ENCODE measurements around the gene MMP20.

The MMP20 gene, protein sequence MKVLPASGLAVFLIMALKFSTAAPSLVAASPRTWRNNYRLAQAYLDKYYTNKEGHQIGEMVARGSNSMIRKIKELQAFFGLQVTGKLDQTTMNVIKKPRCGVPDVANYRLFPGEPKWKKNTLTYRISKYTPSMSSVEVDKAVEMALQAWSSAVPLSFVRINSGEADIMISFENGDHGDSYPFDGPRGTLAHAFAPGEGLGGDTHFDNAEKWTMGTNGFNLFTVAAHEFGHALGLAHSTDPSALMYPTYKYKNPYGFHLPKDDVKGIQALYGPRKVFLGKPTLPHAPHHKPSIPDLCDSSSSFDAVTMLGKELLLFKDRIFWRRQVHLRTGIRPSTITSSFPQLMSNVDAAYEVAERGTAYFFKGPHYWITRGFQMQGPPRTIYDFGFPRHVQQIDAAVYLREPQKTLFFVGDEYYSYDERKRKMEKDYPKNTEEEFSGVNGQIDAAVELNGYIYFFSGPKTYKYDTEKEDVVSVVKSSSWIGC

GRCh38 chr11:102625177-102625576 is at the start of gene MMP20:
MMP20 (minus strand) TSS chr11:102625332; CDS start chr11:102625319, 13 bp downstream.
- TF ChIP-seq, protein P1, sequence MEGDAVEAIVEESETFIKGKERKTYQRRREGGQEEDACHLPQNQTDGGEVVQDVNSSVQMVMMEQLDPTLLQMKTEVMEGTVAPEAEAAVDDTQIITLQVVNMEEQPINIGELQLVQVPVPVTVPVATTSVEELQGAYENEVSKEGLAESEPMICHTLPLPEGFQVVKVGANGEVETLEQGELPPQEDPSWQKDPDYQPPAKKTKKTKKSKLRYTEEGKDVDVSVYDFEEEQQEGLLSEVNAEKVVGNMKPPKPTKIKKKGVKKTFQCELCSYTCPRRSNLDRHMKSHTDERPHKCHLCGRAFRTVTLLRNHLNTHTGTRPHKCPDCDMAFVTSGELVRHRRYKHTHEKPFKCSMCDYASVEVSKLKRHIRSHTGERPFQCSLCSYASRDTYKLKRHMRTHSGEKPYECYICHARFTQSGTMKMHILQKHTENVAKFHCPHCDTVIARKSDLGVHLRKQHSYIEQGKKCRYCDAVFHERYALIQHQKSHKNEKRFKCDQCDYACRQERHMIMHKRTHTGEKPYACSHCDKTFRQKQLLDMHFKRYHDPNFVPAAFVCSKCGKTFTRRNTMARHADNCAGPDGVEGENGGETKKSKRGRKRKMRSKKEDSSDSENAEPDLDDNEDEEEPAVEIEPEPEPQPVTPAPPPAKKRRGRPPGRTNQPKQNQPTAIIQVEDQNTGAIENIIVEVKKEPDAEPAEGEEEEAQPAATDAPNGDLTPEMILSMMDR (conservative IDR thresholded peaks at IDR 0.05; ENCODE audit: low read length) = no peak
- DNase-seq (ENCODE audit: low read depth) = no peak
- H3K4me3 ChIP-seq (ENCODE audit: low read length) = no peak within 1 kb of the TSS

GRCh38 chr11:102669664-102670063 is 44.5 kb upstream of the MMP20 start:
- peak; percentile 32 for DNase-seq (ENCODE audit: low read depth)
- TF ChIP-seq, protein P1 (conservative IDR thresholded peaks at IDR 0.05; ENCODE audit: low read length) = no peak

GRCh38 chr11:102666331-102666957 is 41.3 kb upstream of the MMP20 start:
- DNase-seq (ENCODE audit: low read depth) = peak; percentile 55
- no peak overlapping the region for H3K4me3 ChIP-seq (ENCODE audit: low read length)
- TF ChIP-seq, protein P1 (conservative IDR thresholded peaks at IDR 0.05; ENCODE audit: low read length) = peak; percentile 96

More at GRCh38 chr11:102669664-102670063, 44.5 kb upstream of the MMP20 start:
- H3K4me3 ChIP-seq (ENCODE audit: low read length) = no peak overlapping the region

GRCh38 chr11:102664001-102664752 is 39.0 kb upstream of the MMP20 start:
- DNase-seq (ENCODE audit: low read depth) = no peak
- TF ChIP-seq, protein P1 (conservative IDR thresholded peaks at IDR 0.05; ENCODE audit: low read length) = peak; percentile 36
- H3K4me3 ChIP-seq (ENCODE audit: low read length) = no peak overlapping the region

- no peak overlapping the region for H3K4me3 ChIP-seq (ENCODE audit: low read length)
- no peak for DNase-seq (ENCODE audit: low read depth)
- TF ChIP-seq, protein P1 (conservative IDR thresholded peaks at IDR 0.05; ENCODE audit: low read length) = no peak
Observed at GRCh38 chr11:102662607-102663006, 37.5 kb upstream of the MMP20 start.

GRCh38 chr11:102661040-102661439 is 35.9 kb upstream of the MMP20 start:
- TF ChIP-seq, protein P1 (conservative IDR thresholded peaks at IDR 0.05; ENCODE audit: low read length) = no peak
- H3K4me3 ChIP-seq (ENCODE audit: low read length) = no peak overlapping the region
- DNase-seq (ENCODE audit: low read depth) = no peak

Measured in AG10803 (cell line).